Stimulated activated CD4-positive, alpha-beta T cell treated with anti-CD3 and anti-CD28 coated beads, Interleukin-15, amount 100 ng/mL, for 48 hours (primary cell): Measurements from ENCODE around the gene THRAP3.

Source experiments
- DNase-seq, 2 donors: peaks; one replicate each; pipeline ENCODE4 v3.0.0-alpha.2; 2020; ENCODE audit warnings: low read depth in 2 of 2

The THRAP3 gene

DNA sequence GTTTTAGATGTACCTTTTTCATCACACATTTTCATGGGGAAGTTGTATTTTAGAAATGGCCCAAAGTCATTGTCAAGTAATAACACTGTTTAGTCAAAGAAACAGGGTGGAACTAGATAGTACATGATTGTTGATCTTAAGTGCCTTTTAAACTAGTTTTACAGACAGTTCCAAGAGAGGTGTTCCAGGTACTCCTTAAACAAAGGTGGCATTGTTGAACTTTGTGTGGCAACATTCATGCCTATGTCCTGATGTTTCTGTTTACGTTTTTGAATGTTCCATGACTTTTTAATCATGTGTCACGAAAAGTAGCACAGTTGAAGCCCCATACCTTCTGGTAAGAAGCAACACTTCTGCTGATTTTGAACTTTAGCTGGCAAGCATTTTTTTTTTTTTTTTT is 72.8 kb downstream of the THRAP3 start:
- DNase-seq: no peak

DNA sequence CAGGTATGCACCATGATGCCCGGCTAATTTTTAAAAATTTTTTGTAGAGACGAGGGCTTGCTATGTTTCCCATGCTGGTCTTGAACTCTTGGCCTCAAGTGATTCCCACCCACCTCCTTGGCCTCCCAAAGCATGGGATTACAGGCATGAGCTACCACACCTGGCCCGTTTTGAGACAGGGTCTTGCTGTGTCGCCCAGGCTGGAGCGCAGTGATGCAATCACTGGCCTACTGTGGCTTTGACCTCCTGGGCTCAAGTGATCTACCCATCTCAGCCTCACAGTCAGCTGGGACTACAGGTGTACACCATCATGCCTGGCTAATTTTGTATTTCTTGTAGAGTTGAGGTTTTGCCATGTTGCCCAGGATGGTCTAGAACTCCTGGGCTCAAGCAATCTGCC is 74.4 kb downstream of the THRAP3 start:
- DNase-seq: no peak

DNA sequence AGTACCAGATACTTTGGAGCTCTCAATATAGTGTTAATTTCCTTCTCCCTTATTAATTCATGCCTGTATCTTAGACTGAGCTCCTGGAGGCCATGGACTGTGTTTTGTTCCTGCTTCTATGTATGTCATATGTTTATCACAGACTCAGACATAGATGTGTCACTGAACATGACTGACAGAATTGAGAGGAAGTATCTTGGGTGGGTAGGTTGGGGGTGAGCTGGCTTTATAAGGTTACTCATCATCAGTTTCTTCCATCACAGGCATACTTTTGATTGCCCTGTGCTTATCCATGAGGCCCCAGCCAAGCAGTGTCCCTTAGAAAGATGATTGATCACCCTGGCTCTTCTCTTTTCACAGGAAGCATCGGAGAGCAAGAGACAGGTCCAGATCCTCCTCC is 76.3 kb downstream of the THRAP3 start:
- DNase-seq: no peak

DNA sequence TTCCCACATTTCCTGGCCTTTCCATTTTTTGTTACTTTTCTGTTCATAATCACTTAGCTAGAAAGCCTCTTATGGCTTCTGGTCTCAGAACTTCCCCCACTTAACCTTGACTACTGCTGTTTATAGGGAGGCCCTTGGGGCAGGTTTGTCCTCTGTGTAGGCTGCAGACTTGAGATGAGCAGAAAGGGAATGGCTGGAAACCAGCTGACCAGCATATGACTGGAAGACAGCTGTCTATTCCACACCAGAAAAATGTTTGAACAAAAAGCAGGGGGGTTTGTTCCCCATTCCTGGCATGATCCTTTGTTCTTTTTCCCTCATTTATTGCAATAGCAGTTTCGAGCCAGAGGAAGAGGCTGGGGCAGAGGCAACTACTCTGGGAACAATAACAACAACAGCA is 77.0 kb downstream of the THRAP3 start:
- no peak for DNase-seq

DNA sequence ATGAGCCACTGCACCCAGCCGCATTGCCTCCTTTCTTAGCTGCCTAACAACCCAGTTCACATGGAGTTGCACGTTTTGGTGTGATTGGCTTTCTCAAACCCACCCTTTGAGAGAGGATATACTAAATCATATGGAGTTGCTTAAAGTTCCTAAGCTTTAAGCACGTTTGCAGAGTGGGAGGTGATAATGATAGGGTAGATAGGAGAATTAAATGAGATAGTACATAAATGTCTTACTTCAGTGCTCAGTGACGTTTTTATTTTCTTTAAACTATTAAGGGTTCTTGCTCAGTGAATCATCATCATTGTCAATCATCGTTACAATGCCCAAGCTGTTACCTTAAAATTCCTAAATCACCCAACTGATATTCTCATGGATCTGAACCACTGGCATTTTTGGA is 79.0 kb downstream of the THRAP3 start:
- no peak for DNase-seq

DNA sequence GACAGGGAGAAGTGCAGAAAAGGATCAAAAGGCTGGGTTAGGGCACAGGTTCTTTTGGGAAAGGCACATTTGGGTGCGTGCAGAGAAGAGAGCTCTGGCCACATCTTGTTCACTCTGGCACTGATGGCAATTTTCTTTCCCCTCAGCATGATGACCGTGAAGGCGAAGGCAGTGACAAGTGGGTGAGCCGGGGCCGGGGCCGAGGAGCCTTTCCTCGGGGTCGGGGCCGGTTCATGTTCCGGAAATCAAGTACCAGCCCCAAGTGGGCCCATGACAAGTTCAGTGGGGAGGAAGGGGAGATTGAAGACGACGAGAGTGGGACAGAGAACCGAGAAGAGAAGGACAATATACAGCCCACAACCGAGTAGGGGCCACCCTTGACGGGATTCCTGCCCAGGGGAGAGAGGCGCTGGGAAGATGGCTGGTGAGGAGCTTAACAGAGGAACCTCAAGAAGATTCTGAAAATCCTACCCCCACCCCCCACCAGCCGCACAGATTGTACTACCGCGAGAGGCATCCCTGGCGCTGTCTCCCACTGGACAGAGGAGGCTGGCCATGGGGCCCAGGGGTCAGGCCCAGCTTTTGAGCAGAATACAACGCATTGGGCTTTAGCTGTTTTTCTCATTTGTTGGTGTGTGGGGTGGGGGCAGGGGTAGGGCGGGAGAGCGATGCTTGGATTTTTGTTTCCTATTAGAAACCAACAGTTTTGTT is 79.6 kb downstream of the THRAP3 start:
- DNase-seq: no peak

DNA sequence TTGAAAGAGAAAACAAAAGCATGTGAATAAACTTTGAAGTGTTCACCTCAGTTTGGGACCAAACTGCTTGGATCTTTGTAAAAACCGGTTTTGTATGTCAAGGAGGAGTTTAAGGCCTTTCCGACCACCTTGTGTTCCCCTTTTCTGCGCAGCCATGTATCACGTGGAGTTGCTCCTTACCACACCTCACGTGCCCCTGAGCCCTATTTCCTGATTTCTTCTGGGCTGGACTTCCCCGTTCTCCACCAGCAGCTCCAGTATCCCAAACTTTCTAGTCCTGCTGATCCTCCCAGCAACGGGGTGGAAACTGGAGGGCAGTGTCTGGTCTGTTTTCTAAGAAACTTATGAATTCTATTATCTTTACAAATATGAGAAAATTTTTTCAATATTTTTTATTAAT is 80.3 kb downstream of the THRAP3 start:
- no peak for DNase-seq

DNA sequence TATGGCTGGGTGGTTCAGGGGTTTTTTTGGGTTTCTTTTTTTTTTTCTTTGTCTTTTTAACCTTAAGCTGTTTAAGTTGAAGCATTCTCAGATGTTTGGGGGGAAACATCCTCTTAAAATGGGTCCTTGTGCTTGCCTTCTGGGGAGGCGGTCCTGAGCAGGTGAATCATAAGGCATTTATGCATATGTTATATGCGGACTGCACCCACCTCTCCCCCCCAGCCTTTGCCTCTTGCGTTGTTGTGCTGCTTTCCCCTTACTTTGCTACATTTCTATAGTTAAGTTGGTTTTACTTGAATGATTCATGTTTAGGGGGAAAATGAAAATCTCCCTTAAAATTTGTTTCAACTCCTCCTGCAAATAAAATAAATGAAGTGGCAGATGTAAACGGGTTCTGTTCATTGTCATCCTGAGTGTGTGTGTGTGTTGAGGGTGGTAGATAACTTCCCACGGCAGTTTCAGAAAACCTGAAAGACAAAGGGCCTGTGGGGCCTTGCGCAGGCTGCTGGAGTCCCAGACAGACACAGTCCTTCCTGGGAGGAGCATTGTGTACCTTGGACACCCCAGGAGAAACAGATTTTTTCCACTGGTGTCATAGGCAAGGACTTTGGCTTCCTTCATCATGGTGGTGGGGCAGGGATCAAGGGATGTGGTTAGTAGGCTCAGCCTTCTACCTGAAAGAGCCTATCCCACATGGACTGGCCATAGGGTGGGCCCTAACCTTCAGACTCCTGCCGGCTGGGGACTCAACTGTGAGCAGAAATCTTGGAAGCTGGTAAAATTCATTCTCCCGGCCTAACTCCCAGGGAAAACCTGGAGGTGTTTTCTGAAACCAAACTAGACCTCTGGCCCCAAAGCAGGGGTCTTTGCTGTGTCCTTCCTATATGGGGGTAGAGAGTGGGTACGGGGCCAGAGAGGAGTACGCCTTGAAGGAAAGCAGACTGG is 81.0 kb downstream of the THRAP3 start:
- DNase-seq: peak in 1 of 2 donors; percentile 39

DNA sequence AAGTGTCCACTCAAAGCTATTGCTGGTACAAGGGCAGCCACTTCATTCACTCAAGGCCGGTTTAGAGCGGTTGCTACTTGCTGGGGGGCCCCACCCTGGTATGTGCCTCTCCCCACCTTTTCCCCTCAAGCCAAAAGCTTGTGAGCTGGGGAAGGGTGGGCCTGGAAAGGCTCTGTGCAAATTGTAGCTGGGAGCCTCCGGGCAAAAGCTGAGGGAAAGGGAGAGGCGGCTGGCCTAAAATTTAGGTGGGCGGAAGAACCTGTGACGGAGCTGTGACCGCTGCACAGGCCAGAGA is 81.6 kb downstream of the THRAP3 start:
- no peak for DNase-seq

DNA sequence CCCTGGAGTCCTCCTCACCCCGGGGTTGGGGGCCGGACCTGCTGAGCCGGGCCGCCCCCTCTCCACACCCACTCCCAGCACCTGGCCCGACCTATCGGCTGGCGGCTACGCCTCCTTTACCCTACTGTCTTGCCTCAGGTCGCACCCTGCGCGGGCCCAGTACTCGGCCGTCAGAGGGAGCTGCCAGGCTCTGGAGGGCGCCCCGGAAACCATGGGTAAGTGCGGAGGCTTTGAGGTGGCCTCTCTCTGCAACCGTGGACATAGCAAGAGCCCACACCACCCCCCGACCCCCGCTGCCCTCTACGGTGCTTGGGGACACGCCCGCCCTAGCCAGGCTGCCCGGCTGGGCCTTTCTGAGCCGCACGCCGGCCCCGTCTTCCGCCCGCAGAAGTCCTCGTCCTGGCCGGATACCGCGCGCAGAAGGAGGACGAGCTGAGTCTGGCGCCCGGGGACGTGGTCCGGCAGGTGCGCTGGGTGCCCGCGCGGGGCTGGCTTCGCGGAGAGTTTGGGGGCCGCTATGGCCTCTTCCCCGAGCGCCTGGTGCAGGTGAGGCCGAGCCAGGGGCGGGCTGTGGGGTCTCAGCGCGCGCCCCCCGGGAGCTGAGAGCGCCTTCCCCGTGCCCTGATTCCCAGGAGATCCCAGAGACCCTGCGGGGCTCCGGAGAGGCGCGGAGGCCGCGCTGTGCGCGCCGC is 82.1 kb downstream of the THRAP3 start, which contains the start of gene SH3D21:
Gene SH3D21, plus strand, starts transcription at position 159 of the 692 bp plus-strand sequence. Its CDS starts 53 bp downstream, at position 212.
- DNase-seq: peak in 1 of 2 donors; percentile 55

DNA sequence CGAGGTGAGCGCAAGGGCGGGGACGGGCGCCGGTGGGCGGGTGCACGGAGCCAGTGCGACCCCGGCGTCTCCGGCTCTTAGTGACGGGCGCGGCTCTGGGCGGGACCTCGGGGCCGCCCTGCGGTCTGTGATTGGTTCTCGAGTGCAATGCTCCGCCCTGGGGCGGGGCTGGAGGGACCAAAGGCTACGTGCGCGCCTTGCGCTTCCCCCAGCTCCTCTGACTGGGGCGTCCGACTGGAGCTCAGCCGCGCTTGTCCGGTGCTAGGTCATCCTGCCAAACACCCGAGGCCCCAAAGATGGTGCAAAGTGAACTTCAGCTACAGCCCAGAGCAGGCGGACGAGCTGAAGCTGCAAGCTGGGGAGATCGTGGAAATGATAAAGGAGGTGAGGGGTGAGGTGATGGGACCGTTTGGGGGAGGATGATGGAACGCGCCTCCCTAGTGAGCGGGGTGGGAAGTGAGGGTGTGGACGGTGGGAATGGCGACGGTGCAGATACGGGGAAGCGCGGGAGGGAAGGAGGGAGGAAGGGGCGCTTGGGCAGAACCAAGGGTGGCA is 82.7 kb downstream of the THRAP3 start:
- DNase-seq: peak; percentile 78 to 91

DNA sequence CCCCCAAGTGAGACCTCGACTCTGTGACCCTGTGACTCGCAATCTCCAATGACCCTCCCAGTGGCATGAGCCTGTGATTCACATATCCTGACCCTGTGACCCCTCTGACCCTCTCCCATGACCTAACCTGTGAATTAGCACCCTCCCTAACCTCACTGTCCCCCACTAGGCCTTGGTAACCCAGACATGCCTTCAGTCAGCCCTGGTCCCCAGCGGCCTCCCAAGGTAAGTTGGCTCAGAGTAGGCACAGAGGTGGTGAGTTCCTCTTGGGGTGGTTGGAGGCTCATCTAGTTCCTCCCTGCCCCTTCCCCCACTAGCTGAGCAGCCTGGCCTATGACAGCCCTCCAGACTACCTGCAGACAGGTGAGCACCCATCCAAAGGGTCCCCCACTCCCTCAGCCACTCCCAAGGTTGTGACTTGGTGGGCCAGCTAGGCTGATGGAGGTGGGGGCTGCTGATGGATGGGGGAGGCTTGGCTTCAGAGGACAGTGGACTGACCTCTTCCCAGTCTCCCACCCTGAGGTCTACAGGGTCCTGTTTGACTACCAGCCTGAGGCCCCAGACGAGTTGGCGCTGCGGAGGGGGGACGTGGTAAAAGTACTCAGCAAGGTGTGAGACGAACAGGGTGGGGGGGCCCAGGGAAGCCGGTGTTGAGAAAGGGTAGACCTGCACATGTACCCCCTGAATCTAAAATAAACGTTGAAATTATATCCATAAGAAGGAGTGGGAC is 83.5 kb downstream of the THRAP3 start:
- DNase-seq: no peak

DNA sequence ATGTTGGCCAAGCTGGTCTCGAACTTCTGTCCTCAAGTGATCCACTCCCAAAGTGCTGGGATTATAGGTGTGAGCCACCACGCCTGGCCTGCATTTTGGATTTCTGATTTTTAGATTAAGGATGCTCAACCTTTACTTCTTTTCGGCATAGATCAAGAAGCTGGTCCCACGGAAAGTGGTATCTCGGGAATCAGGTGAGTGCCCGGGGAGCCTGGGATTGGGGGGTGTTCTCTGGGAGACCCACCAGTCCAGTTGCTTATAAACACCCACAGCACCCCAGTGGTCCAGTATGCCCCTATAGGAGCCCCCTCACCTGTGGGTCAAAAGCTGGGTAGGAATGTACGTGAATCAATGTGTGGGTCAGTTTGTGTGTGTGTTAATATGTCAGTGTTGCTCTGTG is 85.2 kb downstream of the THRAP3 start:
- DNase-seq: no peak

DNA sequence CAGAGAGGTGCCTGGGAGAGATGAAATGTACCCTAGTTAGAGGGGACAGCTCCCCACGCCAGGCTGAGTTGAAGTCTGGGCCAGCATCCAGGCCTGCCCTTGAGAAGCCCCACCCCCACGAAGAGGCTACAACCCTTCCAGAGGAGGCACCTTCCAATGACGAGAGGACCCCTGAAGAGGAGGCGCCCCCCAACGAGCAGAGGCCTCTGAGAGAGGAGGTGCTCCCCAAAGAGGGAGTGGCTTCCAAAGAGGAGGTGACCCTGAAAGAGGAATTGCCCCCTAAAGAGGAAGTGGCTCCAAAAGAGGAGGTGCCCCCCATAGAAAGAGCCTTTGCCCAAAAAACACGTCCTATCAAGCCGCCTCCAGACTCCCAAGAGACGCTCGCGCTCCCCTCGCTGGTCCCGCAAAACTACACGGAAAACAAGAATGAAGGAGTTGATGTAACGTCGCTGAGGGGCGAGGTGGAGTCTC is 96.1 kb downstream of the THRAP3 start:
- no peak for DNase-seq

DNA sequence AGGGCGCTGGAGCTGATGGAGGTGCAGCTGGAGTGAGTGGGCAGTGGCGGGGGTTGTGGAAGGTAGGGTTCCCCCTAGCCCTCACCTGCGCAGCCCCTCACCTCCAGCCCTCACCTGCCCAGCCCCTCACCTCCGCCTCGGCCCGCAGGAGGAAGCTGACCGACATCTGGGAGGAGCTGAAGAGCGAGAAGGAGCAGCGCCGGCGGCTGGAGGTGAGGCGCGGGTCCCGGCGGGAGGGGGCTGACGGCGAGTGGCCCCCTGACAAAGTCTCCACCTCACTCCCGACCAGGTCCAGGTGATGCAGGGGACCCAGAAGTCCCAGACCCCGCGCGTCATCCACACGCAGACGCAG is 96.5 kb downstream of the THRAP3 start:
- DNase-seq: no peak

DNA sequence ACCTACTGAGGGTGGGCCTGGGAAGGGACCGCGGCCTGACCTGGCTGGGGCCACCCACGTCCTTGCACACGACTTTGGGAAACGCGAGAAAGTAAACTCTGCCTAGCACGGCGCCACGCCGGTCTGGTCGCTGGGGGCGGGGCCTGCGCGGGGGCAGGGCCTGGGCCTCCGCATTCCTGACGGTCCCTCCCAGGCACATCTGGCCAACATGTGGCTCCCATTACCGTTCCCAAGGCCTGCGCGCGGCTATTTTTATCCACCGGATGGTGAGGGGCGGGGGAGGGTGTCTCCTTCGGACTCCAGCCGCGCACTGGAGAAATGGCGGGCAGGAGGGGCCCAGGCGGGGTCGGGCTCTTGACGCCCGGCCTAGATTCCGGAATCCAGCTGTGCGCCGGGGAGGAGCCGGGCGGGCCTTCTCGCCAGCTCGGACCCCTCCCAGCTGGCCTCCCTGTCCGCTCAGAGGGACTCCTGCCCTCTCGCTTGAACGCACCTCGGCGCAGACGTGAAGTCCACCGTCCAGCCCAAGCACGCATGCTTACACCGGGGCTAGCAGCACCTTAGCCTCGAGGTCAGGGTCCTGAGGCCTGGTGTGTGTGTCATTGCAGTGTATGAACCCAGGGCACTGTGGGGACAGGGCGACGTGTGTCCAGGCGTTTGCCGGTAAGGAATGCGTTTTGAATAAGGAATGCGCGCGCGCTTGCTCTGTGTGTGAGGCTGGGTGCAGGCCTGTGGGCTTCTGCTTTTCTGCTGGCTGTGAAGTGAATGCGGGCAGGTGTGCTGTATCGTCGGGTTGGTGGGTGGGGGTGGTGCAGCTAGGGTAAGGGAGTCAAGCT is 97.1 kb downstream of the THRAP3 start:
- no peak for DNase-seq

DNA sequence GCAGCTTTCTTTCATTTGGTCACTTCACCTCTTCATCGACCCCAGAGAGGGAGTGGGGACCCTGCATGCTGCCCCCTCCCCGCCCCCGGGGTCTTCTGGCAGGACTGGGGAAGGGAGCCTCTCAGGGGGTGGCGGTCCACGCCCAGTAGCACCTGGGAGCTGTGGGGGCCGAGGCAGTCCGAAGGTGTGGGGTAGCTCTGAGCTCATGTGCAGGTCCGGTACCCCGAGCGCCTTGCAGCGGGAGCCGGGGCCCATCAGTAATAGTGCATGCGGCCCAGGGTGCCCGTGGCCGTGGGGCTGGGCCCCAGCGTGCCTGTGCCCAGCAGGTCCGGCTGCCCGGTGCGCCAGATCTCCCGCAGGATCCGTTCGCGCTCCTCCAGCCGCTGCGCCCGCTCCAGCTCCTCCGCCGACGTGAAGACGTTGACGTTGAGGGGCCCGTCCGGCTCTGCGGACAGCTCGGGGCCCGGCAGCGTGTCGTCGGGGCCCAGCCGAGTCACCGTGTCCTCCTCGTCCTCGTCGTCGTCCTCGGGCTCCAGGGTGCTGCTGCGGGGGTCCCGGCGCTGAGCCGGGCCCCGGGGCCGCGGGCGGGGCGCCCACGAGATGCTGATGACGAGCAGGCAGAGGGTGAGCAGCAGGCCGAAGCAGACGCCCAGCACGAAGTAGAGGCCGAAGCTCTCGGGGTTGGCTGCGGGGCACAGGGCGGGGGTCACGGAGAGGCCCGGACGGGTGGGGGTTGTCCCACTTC is 98.0 kb downstream of the THRAP3 start:
- DNase-seq: no peak

DNA sequence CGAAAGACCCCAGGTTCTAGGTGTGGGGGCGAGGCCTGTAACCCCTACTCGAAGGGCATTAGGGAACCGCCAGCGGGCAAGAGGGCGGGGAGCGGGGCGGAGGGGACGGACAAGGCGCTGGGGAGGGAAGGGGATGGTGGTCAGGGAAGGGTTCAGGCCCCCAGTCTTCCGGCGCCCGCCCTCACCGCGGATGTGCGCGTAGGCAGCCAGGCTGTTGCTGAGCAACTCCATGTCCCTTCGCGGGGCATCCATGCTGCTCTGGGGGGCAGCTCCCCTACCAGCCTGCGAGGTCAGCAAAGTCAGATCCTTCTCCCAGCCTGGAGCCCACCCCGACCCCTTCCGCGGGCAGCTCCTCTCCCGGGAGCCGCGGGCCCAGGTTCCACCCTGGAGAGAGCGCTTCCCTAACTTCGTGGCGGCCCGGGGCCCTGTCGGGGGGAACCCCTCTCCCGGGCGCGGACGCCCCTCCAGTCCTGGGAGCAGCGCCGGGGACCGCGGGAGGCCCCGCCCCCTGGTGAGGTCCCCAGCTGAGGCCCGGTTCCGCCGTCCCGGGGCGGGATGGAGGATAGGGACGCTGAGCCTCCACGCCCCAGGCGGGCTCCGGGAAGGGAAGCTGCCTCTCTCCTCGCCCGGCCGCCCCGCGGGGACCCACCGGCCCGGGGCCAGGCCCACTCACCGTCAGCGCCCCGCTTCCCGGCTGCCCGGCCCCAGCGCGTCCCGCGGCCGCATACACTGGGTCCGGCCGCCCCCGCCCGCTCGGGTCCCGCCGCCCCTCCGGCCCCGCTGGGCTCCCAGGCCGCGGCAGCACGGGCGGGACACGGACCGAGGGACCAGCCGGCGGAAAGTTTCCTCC is 98.8 kb downstream of the THRAP3 start:
- DNase-seq: no peak
